Fibroblast of the aortic adventitia (primary cell): ENCODE data around the gene SMC1B. TPM values are rescaled to one million over a fixed set of nuclear protein-coding genes. Genes with fewer than 3 reads are reported as not detected.
"Not testable (repeated sequence)": the region's sequence is repeated elsewhere in the genome, so short reads cannot be mapped to it uniquely, and the experiment has no call there.

Experiments
- DNase-seq: peaks from one replicate; pipeline ENCODE4 v3.0.0-alpha.2; 2010; ENCODE audit warnings: low read depth
- H3K4me3 ChIP-seq: 2 replicates; pipeline ENCODE4 v1.5.1; 2011; ENCODE audit warnings: low read depth, mild to moderate bottlenecking, control low read depth, low read length, moderate library complexity
- CTCF ChIP-seq: IDR thresholded peaks from 2 replicates; pipeline ENCODE4 v1.5.1; 2011; ENCODE audit warnings: mild to moderate bottlenecking, low read length, control low read depth, inconsistent platforms; ENCODE audit not compliant: insufficient read depth
- total RNA-seq: library from RNA; depleted of rRNA; stranded (reverse); fragments of >200 nt; gene quantifications from 2 replicates; pipeline ENCODE4 v1.2.3, GENCODE V29; 2012; ENCODE audit warnings: low replicate concordance

Gene SMC1B
- total RNA-seq, 1 donor, result 0.09 TPM

GRCh38 chr22:45444168-45444567 lies 30.8 kb upstream of the SMC1B start:
- DNase-seq, result peak; percentile 64
- TF ChIP-seq CTCF, result no peak
- H3K4me3 ChIP-seq, result no peak overlapping the region

- H3K4me3 ChIP-seq, result no peak overlapping the region
- no peak for DNase-seq
- TF ChIP-seq CTCF, result no peak
These were observed 28.7 kb upstream of the SMC1B start for GRCh38 chr22:45442116-45442515.

GRCh38 chr22:45441138-45441537 lies 27.7 kb upstream of the SMC1B start:
- H3K4me3 ChIP-seq, result no peak overlapping the region
- peak; percentile 83 for TF ChIP-seq CTCF
- DNase-seq, result peak; percentile 75

GRCh38 chr22:45440688-45441087 lies 27.3 kb upstream of the SMC1B start:
- DNase-seq, result not testable (repeated sequence)

DNA sequence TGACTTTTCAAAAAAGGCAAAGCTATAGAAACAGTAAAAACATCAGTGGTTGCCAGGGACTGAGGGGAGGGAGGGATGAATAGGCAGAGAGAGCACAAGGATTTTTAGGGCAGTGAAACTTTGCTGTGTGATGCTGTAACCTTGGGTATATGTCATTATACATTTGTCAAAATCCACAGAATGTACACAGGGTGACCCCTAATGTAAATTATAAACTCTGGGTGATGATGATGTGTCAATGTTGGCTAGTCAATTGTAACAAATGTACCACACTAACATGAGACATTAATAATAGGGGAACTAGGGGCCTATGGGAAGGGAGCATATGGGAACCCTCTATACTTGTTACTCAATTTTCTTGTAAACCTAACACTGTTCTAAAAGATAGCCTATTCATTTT lies 24.9 kb upstream of the SMC1B start:
- DNase-seq, result no peak
- TF ChIP-seq CTCF, result no peak
- no peak overlapping the region for H3K4me3 ChIP-seq

More at GRCh38 chr22:45440688-45441087, 27.3 kb upstream of the SMC1B start:
- H3K4me3 ChIP-seq, result not testable (repeated sequence)

DNA sequence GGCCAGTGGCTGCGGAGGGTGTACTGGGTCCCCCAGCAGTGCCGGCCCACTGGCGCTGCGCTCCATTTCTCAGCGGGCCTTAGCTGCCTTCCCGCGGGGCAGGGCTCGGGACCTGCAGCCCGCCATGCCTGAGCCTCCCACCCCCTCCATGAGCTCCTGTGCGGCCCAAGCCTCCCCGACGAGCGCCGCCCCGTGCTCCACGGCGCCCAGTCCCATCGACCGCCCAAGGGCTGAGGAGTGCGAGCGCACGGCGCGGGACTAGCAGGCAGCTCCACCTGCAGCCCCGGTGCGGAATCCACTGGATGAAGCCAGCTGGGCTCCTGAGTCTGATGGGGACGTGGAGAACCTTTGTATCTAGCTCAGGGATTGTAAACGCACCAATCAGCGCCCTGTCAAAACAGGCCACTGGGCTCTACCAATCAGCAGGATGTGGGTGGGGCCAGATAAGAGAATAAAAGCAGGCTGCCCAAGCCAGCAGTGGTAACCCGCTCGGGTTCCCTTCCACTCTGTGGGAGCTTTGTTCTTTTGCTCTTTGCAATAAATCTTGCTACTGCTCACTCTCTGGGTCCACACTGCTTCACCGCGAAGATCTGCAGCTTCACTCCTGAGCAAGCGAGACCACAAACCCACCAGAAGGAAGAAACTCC lies 23.6 kb upstream of the SMC1B start:
- DNase-seq, H3K4me3 ChIP-seq: not testable (repeated sequence)

DNA sequence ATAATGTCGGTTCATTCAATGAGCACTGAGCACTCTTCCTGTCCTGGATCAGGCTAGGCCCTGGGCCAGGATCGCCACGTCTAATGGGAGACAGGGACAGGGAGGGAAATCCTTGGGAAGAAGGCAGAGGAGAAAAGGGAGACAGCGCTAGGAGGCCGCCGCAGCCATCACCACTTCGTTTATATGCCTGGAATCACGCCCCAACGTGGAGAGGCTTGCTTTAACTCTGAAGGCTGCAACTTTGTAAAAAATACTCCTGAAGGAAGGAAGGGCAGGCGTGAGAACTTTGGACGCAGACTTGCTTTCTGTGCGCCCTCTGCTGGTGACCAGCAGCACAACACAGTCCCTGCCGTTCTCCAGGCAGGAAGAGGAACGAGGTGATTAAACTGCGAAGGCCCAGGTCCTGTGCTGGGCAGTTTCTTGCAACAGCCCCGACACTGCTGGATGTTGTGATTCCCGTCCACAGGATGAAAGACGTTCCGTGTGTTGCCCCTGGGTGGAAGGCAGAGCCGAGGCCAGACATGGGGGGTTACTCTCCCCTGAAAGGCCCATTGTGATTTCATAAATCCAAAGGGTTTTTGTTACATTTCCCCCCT lies 22.2 kb upstream of the SMC1B start:
- TF ChIP-seq CTCF, result peak; percentile 95
- no peak overlapping the region for H3K4me3 ChIP-seq
- peak; percentile 93 for DNase-seq

DNA sequence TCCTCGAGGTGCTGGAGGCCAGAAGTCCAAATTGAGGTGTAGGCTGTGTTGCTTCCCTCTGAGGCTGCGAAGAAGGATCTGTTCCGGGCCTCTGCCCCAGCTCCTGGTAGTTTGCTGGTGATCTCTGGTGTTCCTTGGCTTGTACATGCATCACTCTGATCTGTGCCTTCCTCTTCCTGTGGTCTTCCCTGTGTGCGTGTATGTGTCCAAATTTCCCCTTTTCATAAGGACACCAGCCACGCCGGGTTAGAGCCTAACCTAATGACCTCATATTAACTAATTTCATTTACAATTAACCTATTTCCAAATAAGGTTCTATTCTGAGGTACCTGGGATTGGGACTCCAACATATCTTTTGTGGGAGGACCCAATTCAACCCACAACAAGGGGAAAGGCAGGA lies 21.6 kb upstream of the SMC1B start:
- TF ChIP-seq CTCF, result no peak
- H3K4me3 ChIP-seq, result no peak overlapping the region
- DNase-seq, result no peak
